B cell (primary cell): ENCODE data around the gene DAZAP2. TPM values are rescaled to one million over a fixed set of nuclear protein-coding genes. Genes with fewer than 3 reads are reported as not detected.

ENCODE experiments used
- ATAC-seq: fragments of 200-7000 bp; cut with Tn5 transposase; one replicate; pipeline ENCODE4 v1.10.0; 2021; ENCODE audit warnings: low read depth, mild to moderate bottlenecking, moderate number of reproducible peaks, moderate library complexity
- CTCF ChIA-PET: fragments of 350-600 bp; sonication (Branson Sonifier 250); formaldehyde crosslinking; loops from one replicate; lab custom pipeline; 2021; ENCODE audit warnings: antibody characterized with exemption, inconsistent platforms; lab: Charles Lee
- POLR2A ChIA-PET: fragments of 350-600 bp; sonication (Branson Sonifier 250); formaldehyde crosslinking; loops from one replicate; lab custom pipeline; 2021; ENCODE audit warnings: antibody characterized with exemption; lab: Charles Lee
- DNase-seq: peaks from one replicate; pipeline ENCODE4 v3.0.0; 2013
- H2AFZ ChIP-seq: 2 replicates; pipeline ENCODE4 v1.6.1; 2012; ENCODE audit warnings: mild to moderate bottlenecking, low read depth, low read length; ENCODE audit not compliant: insufficient read depth, poor library complexity, severe bottlenecking
- H3K27ac ChIP-seq, 2 donors: 1 replicate in 1 of 2; 2 replicates in 1 of 2; pipeline ENCODE4 v1.5.1; 2012 to 2013; ENCODE audit warnings: low read length in 2 of 2, mild to moderate bottlenecking in 2 of 2, moderate library complexity in 1 of 2
- H3K27me3 ChIP-seq, 4 experiments: fragments of 200-600 bp in 1 of 4; sonication (generic) in 1 of 4; replicated peaks in 1 of 4; 1 replicate in 2 of 4; 2 replicates in 2 of 4; pipeline versions ENCODE4 v1.6.1 to v1.7.0; 2013 to 2016; ENCODE audit warnings: low read length in 3 of 4, mild to moderate bottlenecking in 2 of 4, mixed read lengths in 1 of 4, moderate library complexity in 1 of 4; ENCODE audit not compliant: insufficient read depth in 4 of 4, control insufficient read depth in 3 of 4; ENCODE audit errors: control extremely low read depth in 1 of 4
- H3K36me3 ChIP-seq, 2 experiments: replicated peaks in 1 of 2; 1 replicate in 1 of 2; 2 replicates in 1 of 2; pipeline versions ENCODE4 v1.6.1 to v1.7.1; 2013; ENCODE audit warnings: low read length in 1 of 2; ENCODE audit not compliant: insufficient read depth in 2 of 2, control insufficient read depth in 1 of 2; ENCODE audit errors: control extremely low read depth in 1 of 2, extremely low read depth in 1 of 2
- H3K4me1 ChIP-seq, 2 donors: fragments of 200-600 bp in 1 of 2; sonication (generic) in 1 of 2; 1 replicate in 1 of 2; 2 replicates in 1 of 2; pipeline versions ENCODE4 v1.5.1 to v1.6.1; 2013 to 2017; ENCODE audit warnings: low read length in 2 of 2; ENCODE audit not compliant: control insufficient read depth in 2 of 2, insufficient read depth in 2 of 2
- H3K4me2 ChIP-seq: replicated peaks from 2 replicates; pipeline ENCODE3; 2012; ENCODE audit warnings: mild to moderate bottlenecking, low read depth, low read length; ENCODE audit not compliant: poor library complexity, severe bottlenecking
- H3K4me3 ChIP-seq, 5 experiments: fragments of 200-600 bp in 1 of 5; sonication (generic) in 1 of 5; 1 replicate in 3 of 5; 2 replicates in 2 of 5; pipeline versions ENCODE4 v1.5.1 to v1.7.0; 2011 to 2016; ENCODE audit warnings: low read length in 4 of 5, mild to moderate bottlenecking in 4 of 5, low read depth in 2 of 5, control low read depth in 1 of 5, moderate library complexity in 1 of 5; ENCODE audit not compliant: insufficient read depth in 1 of 5; ENCODE audit errors: control extremely low read depth in 1 of 5, extremely low read depth in 1 of 5
- H3K79me2 ChIP-seq: fragments of 200-600 bp; sonication (generic); one replicate; pipeline ENCODE4 v1.6.0; 2016; ENCODE audit warnings: low read length; ENCODE audit not compliant: control insufficient read depth, insufficient read depth
- H3K9ac ChIP-seq: fragments of 200-600 bp; sonication (generic); 2 replicates; pipeline ENCODE4 v1.6.1; 2017; ENCODE audit warnings: mild to moderate bottlenecking, low read length, moderate library complexity
- H3K9me3 ChIP-seq, 3 donors: one replicate each; pipeline versions ENCODE4 v1.6.1 to v1.7.1; 2013; ENCODE audit warnings: low read length in 2 of 3; ENCODE audit not compliant: control insufficient read depth in 2 of 3, insufficient read depth in 1 of 3; ENCODE audit errors: control extremely low read depth in 1 of 3
- H4K20me1 ChIP-seq: 2 replicates; pipeline ENCODE4 v1.6.0; 2012; ENCODE audit warnings: mild to moderate bottlenecking, low read length; ENCODE audit not compliant: insufficient read depth, control insufficient read depth, poor library complexity, severe bottlenecking
- H3K27ac Mint-ChIP-seq: one replicate; pipeline ENCODE4 v1.8.0; 2021; ENCODE audit warnings: mixed read lengths
- H3K27me3 Mint-ChIP-seq: one replicate; pipeline ENCODE4 v1.8.0; 2021; ENCODE audit warnings: mixed read lengths
- H3K4me1 Mint-ChIP-seq: one replicate; pipeline ENCODE4 v1.8.0; 2021; ENCODE audit warnings: mixed read lengths
- H3K4me3 Mint-ChIP-seq: one replicate; pipeline ENCODE4 v1.8.0; 2021; ENCODE audit warnings: mixed read lengths
- H3K9me3 Mint-ChIP-seq: one replicate; pipeline ENCODE4 v1.8.0; 2022; ENCODE audit warnings: mixed read lengths; ENCODE audit not compliant: insufficient read depth
- CTCF ChIP-seq: fragments of 200-600 bp; IDR thresholded peaks from one replicate; pipeline ENCODE4 v1.8.0; 2022; ENCODE audit warnings: antibody characterized with exemption, mild to moderate bottlenecking
- EZH2 ChIP-seq: IDR thresholded peaks from 2 replicates; pipeline ENCODE4 v1.6.1; 2012; ENCODE audit warnings: borderline replicate concordance, low read depth, mild to moderate bottlenecking, moderate library complexity, low read length; ENCODE audit not compliant: insufficient read depth, poor library complexity, severe bottlenecking
- WGBS: methylation state at CpG from one replicate; pipeline ENCODE4 v1.1.5; 2013; ENCODE audit warnings: missing lambda C conversion rate; ENCODE audit not compliant: insufficient coverage; 5-methylcytosine and 5-hydroxymethylcytosine counted together
- intact Hi-C: fragments of 100-400 bp; cut with micrococcal nuclease; formaldehyde crosslinking; loops from one replicate; pipeline ENCODE4 v1.10.0; 2022
- polyA plus RNA-seq: library from polyadenylated mRNA; depleted of rRNA; stranded (reverse); fragments of >200 nt; gene quantifications from 2 replicates; pipeline ENCODE4 v1.2.3, GENCODE V29; 2012
- total RNA-seq, 2 donors: library from RNA; stranded (reverse); fragments of 120-200 nt in 1 of 2; gene quantifications; 1 replicate in 1 of 2; 2 replicates in 1 of 2; pipeline versions ENCODE4 v1.2.3 to v1.2.4, GENCODE V29; 2013 to 2022

DAZAP2 gene
- total and polyA plus RNA-seq, 2 donors (not counting 1 experiment from before 2014, with no cell fraction given), result 233 to 620 TPM

GRCh38 chr12:51281202-51281924, 42.7 kb downstream of the DAZAP2 start:
- H3K4me2 ChIP-seq, result no peak overlapping the region
- intact Hi-C loops, result no loop called here
- DNase-seq (no peak), ATAC-seq (no peak)
- no peaks in the 10 kb centered on the region for H3K79me2 ChIP-seq
- no peaks in the 10 kb centered on the region for H3K9me3 ChIP-seq
- ChIA-PET CTCF (interaction anchor here (0.9 kb wide), 1 partner anchor 37 kb away, joined by 3 read pairs; no protein-coding TSS in a partner anchor), POLR2A (no interaction called here)
- no peaks in the 10 kb centered on the region for H3K4me1 ChIP-seq
- TF ChIP-seq EZH2 (no peak), CTCF (no peak)
- no peak overlapping the region for H3K4me3 Mint-ChIP-seq
- H3K27ac ChIP-seq, result no peak overlapping the region
- H3K9me3 Mint-ChIP-seq, result no peaks in the 10 kb centered on the region
- no peaks in the 10 kb centered on the region for H3K27me3 ChIP-seq
- 93% methylated on average over 2 of the region's 4 CpGs for WGBS
- no peak overlapping the region for H2AFZ ChIP-seq
- H3K9ac ChIP-seq, result no peak overlapping the region
- peaks cover 9% of the 10 kb centered on the region for H3K4me1 Mint-ChIP-seq
- peaks cover 15 to 30% of the 10 kb centered on the region in 2 experiments for H3K36me3 ChIP-seq
- H3K27ac Mint-ChIP-seq, result no peak overlapping the region
- H4K20me1 ChIP-seq, result no peaks in the 10 kb centered on the region
- H3K27me3 Mint-ChIP-seq, result no peaks in the 10 kb centered on the region
- no peak overlapping the region for H3K4me3 ChIP-seq

GRCh38 chr12:51285843-51286242, 47.2 kb downstream of the DAZAP2 start:
- Mint-ChIP-seq H3K27me3 (no peaks in the 10 kb centered on the region), H3K4me3 (no peak overlapping the region), H3K27ac (no peak overlapping the region), H3K4me1 (peaks cover 5% of the 10 kb centered on the region), H3K9me3 (no peaks in the 10 kb centered on the region)
- H2AFZ ChIP-seq, result no peak overlapping the region
- TF ChIP-seq EZH2, result no peak
- no peak for TF ChIP-seq CTCF
- no peak overlapping the region for H3K9ac ChIP-seq
- ChIA-PET POLR2A (no interaction called here), CTCF (interaction anchor here (1.3 kb wide), 1 partner anchor 55 kb away, joined by 4 read pairs; no protein-coding TSS in a partner anchor)
- no peak overlapping the region for H3K4me3 ChIP-seq
- peaks cover 16 to 52% of the 10 kb centered on the region in 2 experiments for H3K36me3 ChIP-seq
- H3K4me2 ChIP-seq, result no peak overlapping the region
- DNase-seq (no peak), ATAC-seq (no peak)
- no peaks in the 10 kb centered on the region for H3K79me2 ChIP-seq
- H3K27me3 ChIP-seq, result no peaks in the 10 kb centered on the region
- H3K4me1 ChIP-seq, result no peaks in the 10 kb centered on the region
- H3K9me3 ChIP-seq, result no peaks in the 10 kb centered on the region
- no peaks in the 10 kb centered on the region for H4K20me1 ChIP-seq
- H3K27ac ChIP-seq, result no peak overlapping the region
- no CpG with 5 or more reads among the region's 1 CpG for WGBS
- intact Hi-C loops, result no loop called here
